Measurements from ENCODE around the gene CSPG4. TPM values are rescaled to one million over a fixed set of nuclear protein-coding genes. Genes with fewer than 3 reads are reported as not detected.
A peak's percentile ranks its signal among the peaks of the same experiment; 100 is the strongest.

Gene CSPG4
- total and polyA plus RNA-seq, 2 of the 13 experiments (the other 11 are each of a cell fraction or from before 2014, with no cell fraction given), result 0.01 to 0.04 TPM

- no peak for TF ChIP-seq ZBTB40 (IDR thresholded peaks at IDR 0.05)
- TF ChIP-seq ZBTB40 (CRISPR knock-in tag; IDR thresholded peaks at IDR 0.05), result no peak
- TF ChIP-seq IRF1 (CRISPR knock-in tag; IDR thresholded peaks at IDR 0.05; ENCODE audit: low read depth), result no peak
- TF ChIP-seq ZNF879 (CRISPR knock-in tag; IDR thresholded peaks at IDR 0.05), result no peak
- TF ChIP-seq CENPT (CRISPR knock-in tag; IDR thresholded peaks at IDR 0.05; ENCODE audit: low read depth), result no peak
- TF ChIP-seq MAZ (IDR thresholded peaks at IDR 0.05; ENCODE audit: borderline replicate concordance, low read depth, low read length), result no peak
- TF ChIP-seq MAZ (CRISPR knock-in tag; IDR thresholded peaks at IDR 0.05; ENCODE audit: low read depth), result no peak
- TF ChIP-seq DDIT3 (CRISPR knock-in tag; IDR thresholded peaks at IDR 0.05), result no peak
- no peak for TF ChIP-seq DMTF1 (CRISPR knock-in tag; IDR thresholded peaks at IDR 0.05)
- TF ChIP-seq ZNF552 (CRISPR knock-in tag; IDR thresholded peaks at IDR 0.05; ENCODE audit: borderline replicate concordance), result no peak
- no peak for TF ChIP-seq LBX2 (CRISPR knock-in tag; IDR thresholded peaks at IDR 0.05; ENCODE audit: borderline replicate concordance)
- no peak for TF ChIP-seq ZSCAN12 (CRISPR knock-in tag; IDR thresholded peaks at IDR 0.05)
- TF ChIP-seq KLF11 (CRISPR knock-in tag; IDR thresholded peaks at IDR 0.05), result no peak
- TF ChIP-seq ZNF468 (CRISPR knock-in tag; IDR thresholded peaks at IDR 0.05), result no peak
- peak; percentile 50 for TF ChIP-seq MAX (IDR thresholded peaks at IDR 0.05)
Observed at GRCh38 chr15:75650908-75651809, 61.5 kb downstream of the CSPG4 start (continued).

Data from HepG2 (cell line).